Type B pancreatic cell (in vitro differentiated cells): Measurements from ENCODE around the gene MUC6. TPM values are rescaled to one million over a fixed set of nuclear protein-coding genes. Genes with fewer than 3 reads are reported as not detected.

ENCODE experiments used
- DNase-seq: peaks from one replicate; pipeline ENCODE4 v3.0.0; 2021; ENCODE audit warnings: mixed read lengths; ENCODE audit not compliant: unreplicated experiment; ENCODE audit errors: extremely low spot score
- H3K27ac Mint-ChIP-seq: 2 replicates; pipeline ENCODE4 v1.8.0; 2021; ENCODE audit warnings: mild to moderate bottlenecking, mixed read lengths
- H3K27me3 Mint-ChIP-seq: 2 replicates; pipeline ENCODE4 v1.8.0; 2021; ENCODE audit warnings: mixed read lengths
- H3K36me3 Mint-ChIP-seq: 2 replicates; pipeline ENCODE4 v1.8.0; 2021; ENCODE audit warnings: mixed read lengths
- H3K4me1 Mint-ChIP-seq: one replicate; pipeline ENCODE4 v1.8.0; 2021; ENCODE audit warnings: mixed read lengths; ENCODE audit not compliant: unreplicated experiment
- H3K4me3 Mint-ChIP-seq: 2 replicates; pipeline ENCODE4 v1.8.0; 2021; ENCODE audit warnings: mild to moderate bottlenecking, mixed read lengths
- H3K9me3 Mint-ChIP-seq: 2 replicates; pipeline ENCODE4 v1.8.0; 2021; ENCODE audit warnings: mixed read lengths
- total RNA-seq: library from RNA; stranded (reverse); gene quantifications from 2 replicates; pipeline ENCODE4 v1.2.1, GENCODE V29; 2021; ENCODE audit warnings: low replicate concordance
- TF ChIP-seq, protein P1 (sequence below): fragments of 200-600 bp; sonication (generic); conservative IDR thresholded peaks from 2 replicates; pipeline ENCODE4 v1.5.0; 2021; ENCODE audit warnings: antibody characterized with exemption, mild to moderate bottlenecking

The MUC6 gene
- total RNA-seq, 1 donor from 2014 or later: 0.46 TPM

DNA sequence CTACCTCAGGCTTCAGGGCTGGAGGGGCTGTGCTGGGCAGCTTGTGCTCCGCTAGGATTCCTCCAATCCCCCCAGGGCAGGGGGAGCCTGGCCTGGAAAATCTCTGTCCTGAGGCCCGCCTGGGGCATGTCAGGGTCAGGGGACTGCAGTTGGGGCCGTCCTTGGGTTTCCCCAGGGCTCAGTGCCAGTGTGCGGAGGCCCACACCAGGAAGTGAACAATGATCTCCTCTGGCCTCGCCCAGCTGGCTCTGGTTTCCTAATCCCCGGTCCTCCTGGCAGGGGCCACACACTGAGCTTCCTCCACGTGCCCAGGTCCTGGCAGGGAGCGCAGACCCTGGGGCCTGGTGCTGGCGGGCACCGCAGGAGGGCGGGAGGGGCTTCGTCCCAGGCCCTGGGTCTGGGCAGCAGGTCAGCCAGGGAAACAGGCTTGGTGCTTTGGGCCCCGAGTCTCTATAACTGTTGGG is 36.8 kb upstream of the MUC6 start:
- H3K27ac Mint-ChIP-seq: no peak overlapping the region
- H3K9me3 Mint-ChIP-seq: no peaks in the 10 kb centered on the region
- no peak overlapping the region for H3K4me3 Mint-ChIP-seq
- TF ChIP-seq, protein P1, sequence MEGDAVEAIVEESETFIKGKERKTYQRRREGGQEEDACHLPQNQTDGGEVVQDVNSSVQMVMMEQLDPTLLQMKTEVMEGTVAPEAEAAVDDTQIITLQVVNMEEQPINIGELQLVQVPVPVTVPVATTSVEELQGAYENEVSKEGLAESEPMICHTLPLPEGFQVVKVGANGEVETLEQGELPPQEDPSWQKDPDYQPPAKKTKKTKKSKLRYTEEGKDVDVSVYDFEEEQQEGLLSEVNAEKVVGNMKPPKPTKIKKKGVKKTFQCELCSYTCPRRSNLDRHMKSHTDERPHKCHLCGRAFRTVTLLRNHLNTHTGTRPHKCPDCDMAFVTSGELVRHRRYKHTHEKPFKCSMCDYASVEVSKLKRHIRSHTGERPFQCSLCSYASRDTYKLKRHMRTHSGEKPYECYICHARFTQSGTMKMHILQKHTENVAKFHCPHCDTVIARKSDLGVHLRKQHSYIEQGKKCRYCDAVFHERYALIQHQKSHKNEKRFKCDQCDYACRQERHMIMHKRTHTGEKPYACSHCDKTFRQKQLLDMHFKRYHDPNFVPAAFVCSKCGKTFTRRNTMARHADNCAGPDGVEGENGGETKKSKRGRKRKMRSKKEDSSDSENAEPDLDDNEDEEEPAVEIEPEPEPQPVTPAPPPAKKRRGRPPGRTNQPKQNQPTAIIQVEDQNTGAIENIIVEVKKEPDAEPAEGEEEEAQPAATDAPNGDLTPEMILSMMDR: no peak
- no peak for DNase-seq
- no peaks in the 10 kb centered on the region for H3K4me1 Mint-ChIP-seq
- H3K36me3 Mint-ChIP-seq: no peaks in the 10 kb centered on the region
- peaks cover 4% of the 10 kb centered on the region for H3K27me3 Mint-ChIP-seq

DNA sequence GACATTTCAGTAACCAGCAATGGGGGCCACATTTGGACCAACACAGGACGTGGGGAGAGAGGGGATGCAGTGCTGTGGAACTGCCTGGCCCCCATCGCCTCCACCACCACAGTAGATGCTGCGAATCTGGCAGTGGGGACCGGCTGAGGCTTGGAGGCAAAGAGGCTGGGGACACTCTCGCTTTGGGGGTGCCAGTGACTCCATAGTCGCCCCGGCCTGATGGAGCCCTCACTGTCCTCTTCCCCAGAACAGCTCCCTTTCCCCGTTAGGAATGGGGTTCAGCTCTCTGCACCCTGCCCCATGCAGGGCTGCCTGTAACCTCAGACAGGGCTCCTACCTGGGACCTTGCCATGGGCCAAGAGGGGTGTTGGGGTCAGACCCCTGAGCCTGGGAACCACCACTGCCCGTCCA is 36.3 kb upstream of the MUC6 start:
- TF ChIP-seq, protein P1: no peak
- H3K36me3 Mint-ChIP-seq: no peaks in the 10 kb centered on the region
- H3K27me3 Mint-ChIP-seq: peaks cover 7% of the 10 kb centered on the region
- no peak for DNase-seq
- no peak overlapping the region for H3K4me3 Mint-ChIP-seq
- no peak overlapping the region for H3K27ac Mint-ChIP-seq
- no peaks in the 10 kb centered on the region for H3K4me1 Mint-ChIP-seq
- no peaks in the 10 kb centered on the region for H3K9me3 Mint-ChIP-seq

DNA sequence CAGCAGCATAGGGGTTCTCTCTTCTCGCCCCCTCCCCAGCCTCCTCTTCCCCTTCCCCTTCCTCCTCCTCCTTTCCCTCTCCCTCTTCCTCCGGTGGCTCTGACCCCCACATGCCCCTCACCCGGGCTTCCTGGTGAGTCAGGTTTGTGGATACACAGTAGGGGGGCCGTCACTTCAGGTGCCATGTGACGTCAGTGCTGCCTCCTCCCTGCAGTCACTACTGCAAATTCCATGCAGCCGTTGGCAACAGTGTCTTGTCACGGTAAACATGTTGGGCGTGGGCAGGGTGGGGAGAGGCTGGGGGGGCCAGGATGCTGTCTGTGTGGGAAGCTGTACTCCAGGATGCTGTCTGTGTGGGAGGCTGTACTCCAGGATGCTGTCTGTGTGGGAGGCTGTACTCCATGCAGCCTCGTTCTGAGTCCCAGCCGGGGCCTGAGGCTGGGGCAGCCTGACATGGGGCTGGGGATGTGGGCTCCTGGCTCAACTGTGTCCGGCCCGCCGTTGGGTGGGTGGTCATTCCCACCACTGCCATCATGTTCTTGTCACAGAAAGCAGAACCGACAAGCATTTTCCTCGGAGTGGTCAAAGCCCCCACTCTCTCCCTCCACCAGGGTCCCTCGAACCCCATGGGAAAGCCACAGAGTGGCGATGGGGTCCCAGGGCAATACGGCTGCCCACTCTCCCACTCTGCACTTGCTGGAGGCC is 35.8 kb upstream of the MUC6 start:
- Mint-ChIP-seq H3K4me3 (no peak overlapping the region), H3K27me3 (peaks cover 8% of the 10 kb centered on the region), H3K9me3 (no peaks in the 10 kb centered on the region), H3K4me1 (no peaks in the 10 kb centered on the region), H3K36me3 (no peaks in the 10 kb centered on the region), H3K27ac (no peak overlapping the region)
- TF ChIP-seq, protein P1: no peak
- DNase-seq: no peak

DNA sequence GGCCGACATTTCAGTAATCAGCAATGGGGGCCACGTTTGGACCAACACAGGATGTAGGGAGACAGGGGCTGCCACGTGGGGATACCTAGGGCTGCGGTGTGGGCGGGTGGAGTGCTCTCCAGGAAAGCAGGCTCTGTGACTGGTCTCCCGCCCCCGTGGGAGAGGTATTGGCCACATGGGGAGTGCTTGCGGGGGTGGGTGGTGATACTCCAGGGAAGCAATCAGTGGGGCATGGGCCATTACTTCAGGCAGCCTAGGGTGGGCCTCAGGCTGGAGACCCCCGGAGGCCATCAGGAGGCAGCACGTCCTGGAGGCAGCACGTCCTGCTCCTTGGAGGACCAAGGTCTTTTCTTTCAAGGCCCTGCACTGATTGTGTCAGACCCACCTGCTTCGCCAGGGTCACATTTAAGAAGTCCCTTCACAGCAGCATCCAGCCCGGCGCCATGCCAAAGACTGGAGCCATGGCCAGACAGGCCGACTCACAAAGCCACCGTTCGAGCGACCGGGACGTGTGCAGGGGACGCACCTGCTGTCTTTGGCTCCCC is 35.1 kb upstream of the MUC6 start:
- no peak overlapping the region for H3K4me3 Mint-ChIP-seq
- H3K27me3 Mint-ChIP-seq: peaks cover 9% of the 10 kb centered on the region
- H3K4me1 Mint-ChIP-seq: no peaks in the 10 kb centered on the region
- H3K36me3 Mint-ChIP-seq: no peaks in the 10 kb centered on the region
- no peak for DNase-seq
- TF ChIP-seq, protein P1: no peak
- H3K9me3 Mint-ChIP-seq: no peaks in the 10 kb centered on the region
- no peak overlapping the region for H3K27ac Mint-ChIP-seq

DNA sequence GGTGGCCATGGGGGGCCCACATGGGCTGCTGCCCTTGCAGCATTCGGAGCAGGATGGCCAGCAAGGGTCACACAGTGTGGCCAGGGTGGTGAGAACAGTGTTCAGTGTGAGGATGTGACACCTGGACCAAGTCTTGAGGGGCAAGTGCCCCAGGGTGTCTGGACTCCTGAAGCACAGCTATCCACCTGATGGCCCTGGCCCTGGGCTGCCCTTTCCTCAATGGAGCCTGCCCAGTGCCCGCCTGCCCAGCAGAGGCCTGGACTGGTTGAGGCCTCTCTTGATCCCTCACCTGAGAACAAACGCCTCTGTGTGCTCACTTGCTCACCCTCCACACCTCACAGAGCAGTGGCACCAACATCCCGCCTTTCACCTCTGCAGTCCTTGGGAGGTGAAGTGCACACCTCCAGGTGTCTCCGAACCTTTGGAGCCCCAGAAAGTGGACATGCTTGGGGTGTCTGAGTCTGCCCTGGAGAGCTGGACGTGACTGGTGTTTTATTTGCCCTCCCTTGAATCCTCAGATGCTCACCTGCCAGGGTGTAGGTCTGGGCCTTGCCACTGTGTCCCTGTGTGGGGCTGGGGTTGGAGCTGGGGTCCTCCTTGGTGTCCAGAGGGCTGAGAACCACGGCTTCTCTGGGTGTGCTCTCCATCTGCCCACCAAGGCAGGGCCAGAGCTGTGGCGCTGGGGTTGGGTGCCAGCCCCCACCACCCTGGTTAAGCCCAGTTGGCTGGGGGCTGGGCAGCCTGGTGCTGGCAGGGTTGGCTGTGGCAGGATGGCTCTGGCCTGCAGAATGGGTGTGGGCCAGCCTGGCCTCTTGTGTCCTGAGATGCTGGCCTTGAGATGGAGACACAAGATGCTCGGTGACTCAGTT is 34.3 kb upstream of the MUC6 start:
- TF ChIP-seq, protein P1: no peak
- no peaks in the 10 kb centered on the region for H3K36me3 Mint-ChIP-seq
- H3K9me3 Mint-ChIP-seq: no peaks in the 10 kb centered on the region
- H3K27me3 Mint-ChIP-seq: peaks cover 11% of the 10 kb centered on the region
- H3K4me1 Mint-ChIP-seq: no peaks in the 10 kb centered on the region
- no peak for DNase-seq
- no peak overlapping the region for H3K4me3 Mint-ChIP-seq
- H3K27ac Mint-ChIP-seq: no peak overlapping the region
